HepG2 (cell line): ENCODE results near the gene RNF150.

Source experiments
- ARHGAP35 ChIP-seq: sonication (generic); formaldehyde crosslinking; IDR thresholded peaks from 2 replicates; pipeline ENCODE4 v1.9.0; 2022; ENCODE audit warnings: mild to moderate bottlenecking, inconsistent platforms, moderate library complexity, missing genetic modification reagents, borderline replicate concordance
- ESRRA ChIP-seq: sonication (generic); formaldehyde crosslinking; IDR thresholded peaks from 2 replicates; pipeline ENCODE4 v1.5.1; 2020; ENCODE audit warnings: mild to moderate bottlenecking, low read depth, missing genetic modification reagents
- FOSL2 ChIP-seq: sonication (generic); formaldehyde crosslinking; IDR thresholded peaks from 2 replicates; pipeline ENCODE4 v1.4.0; 2020; ENCODE audit warnings: missing genetic modification reagents
- GABPA ChIP-seq, 2 experiments: IDR thresholded peaks; 2 replicates each; pipeline ENCODE4 v1.6.1; 2011 to 2016; ENCODE audit warnings: low read depth in 2 of 2, low read length in 1 of 2, missing biosample characterization in 1 of 2, missing genetic modification characterization in 1 of 2
- HES4 ChIP-seq: sonication (generic); formaldehyde crosslinking; IDR thresholded peaks from 2 replicates; pipeline ENCODE4 v1.9.0; 2021; ENCODE audit warnings: mild to moderate bottlenecking, missing genetic modification reagents, borderline replicate concordance
- NR1H2 ChIP-seq: sonication (generic); formaldehyde crosslinking; IDR thresholded peaks from 2 replicates; pipeline ENCODE4 v1.8.1; 2022; ENCODE audit warnings: low read depth, missing genetic modification reagents, borderline replicate concordance
- NR2C2 ChIP-seq: sonication (generic); formaldehyde crosslinking; IDR thresholded peaks from 2 replicates; pipeline ENCODE4 v1.4.0; 2020; ENCODE audit warnings: missing genetic modification reagents, mild to moderate bottlenecking, moderate library complexity, borderline replicate concordance
- ONECUT2 ChIP-seq: sonication (generic); formaldehyde crosslinking; IDR thresholded peaks from 2 replicates; pipeline ENCODE4 v1.4.0; 2020; ENCODE audit warnings: missing genetic modification reagents
- PRDM15 ChIP-seq: sonication (generic); formaldehyde crosslinking; IDR thresholded peaks from 2 replicates; pipeline ENCODE4 v1.4.0; 2020; ENCODE audit warnings: missing genetic modification reagents
- SRSF9 ChIP-seq: fragments of 200-400 bp; formaldehyde crosslinking; IDR thresholded peaks from 2 replicates; pipeline ENCODE4 v1.6.1; 2018; ENCODE audit warnings: borderline replicate concordance, mild to moderate bottlenecking, low read depth, low read length; ENCODE audit not compliant: insufficient read depth, poor library complexity, severe bottlenecking
- ZHX1 ChIP-seq: sonication (generic); formaldehyde crosslinking; IDR thresholded peaks from 2 replicates; pipeline ENCODE4 v1.8.1; 2022; ENCODE audit warnings: low read depth, mild to moderate bottlenecking, missing genetic modification reagents
- ZNF280B ChIP-seq: sonication (generic); formaldehyde crosslinking; IDR thresholded peaks from 2 replicates; pipeline ENCODE4 v1.5.0; 2020; ENCODE audit warnings: missing genetic modification reagents, mild to moderate bottlenecking, borderline replicate concordance
- ZNF792 ChIP-seq: IDR thresholded peaks from 2 replicates; pipeline ENCODE4 v1.6.1; 2016

DNA sequence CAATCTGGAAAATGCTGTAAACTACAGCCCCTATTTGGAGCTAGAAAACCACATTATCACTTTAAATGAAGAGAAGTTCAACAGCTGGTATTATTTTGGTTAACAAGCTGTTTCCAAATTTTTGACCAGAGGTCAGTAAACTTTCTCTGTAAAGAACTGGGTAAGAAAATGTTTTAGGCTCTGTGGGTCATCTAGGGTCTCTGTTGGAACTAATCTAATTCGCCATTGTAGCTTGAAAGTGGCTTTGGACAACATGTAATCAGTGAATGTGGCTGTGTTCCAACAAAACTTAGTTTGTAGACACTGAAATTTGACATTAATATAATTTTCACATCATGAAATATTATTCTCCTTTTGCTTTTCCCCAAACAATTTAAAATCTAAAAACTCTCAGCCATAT lies 25.8 kb upstream of the RNF150 start:
- TF ChIP-seq ONECUT2 (CRISPR knock-in tag) (no peak), SRSF9 (no peak), HES4 (CRISPR knock-in tag) (no peak), NR1H2 (CRISPR knock-in tag) (no peak), FOSL2 (no peak), ZNF280B (CRISPR knock-in tag) (no peak), GABPA (IDR thresholded peaks at IDR 0.05; ENCODE audit: low read depth, low read length) (no peak), GABPA (CRISPR knock-in tag; IDR thresholded peaks at IDR 0.05; ENCODE audit: low read depth) (no peak), ARHGAP35 (CRISPR knock-in tag) (no peak), PRDM15 (CRISPR knock-in tag) (no peak), ZNF792 (CRISPR knock-in tag) (no peak), NR2C2 (CRISPR knock-in tag) (no peak), ESRRA (no peak), ZHX1 (CRISPR knock-in tag) (no peak)
